HG02943 (cell line): ENCODE data around the gene PCDHB16.
"Not testable (repeated sequence)": the region's sequence is repeated elsewhere in the genome, so short reads cannot be mapped to it uniquely, and the experiment has no call there.

Experiments
- ATAC-seq: cut with Tn5 transposase; IDR thresholded peaks from one replicate; pipeline ENCODE4 v1.9.1; 2021; ENCODE audit warnings: mild to moderate bottlenecking, low read depth, moderate library complexity; ENCODE audit not compliant: unreplicated experiment

The PCDHB16 gene

DNA sequence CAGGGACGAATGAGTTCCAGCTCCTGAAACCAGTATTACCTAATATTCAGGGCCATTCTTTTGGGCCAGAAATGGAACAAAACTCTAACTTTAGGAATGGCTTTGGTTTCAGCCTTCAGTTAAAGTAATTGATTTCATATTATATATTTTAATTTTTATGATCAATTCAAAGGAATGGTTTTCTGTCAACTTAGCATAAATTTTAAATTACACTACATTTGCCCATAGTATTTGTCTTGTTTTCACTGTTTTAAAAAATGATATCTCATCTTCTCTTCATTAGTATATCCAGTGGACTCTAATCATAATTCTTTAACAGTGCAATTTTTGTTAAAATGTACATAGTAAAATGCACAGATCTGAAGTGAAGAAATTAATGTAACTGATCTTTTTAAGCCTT lies 1.9 kb upstream of the PCDHB16 start:
- ATAC-seq, result no peak

DNA sequence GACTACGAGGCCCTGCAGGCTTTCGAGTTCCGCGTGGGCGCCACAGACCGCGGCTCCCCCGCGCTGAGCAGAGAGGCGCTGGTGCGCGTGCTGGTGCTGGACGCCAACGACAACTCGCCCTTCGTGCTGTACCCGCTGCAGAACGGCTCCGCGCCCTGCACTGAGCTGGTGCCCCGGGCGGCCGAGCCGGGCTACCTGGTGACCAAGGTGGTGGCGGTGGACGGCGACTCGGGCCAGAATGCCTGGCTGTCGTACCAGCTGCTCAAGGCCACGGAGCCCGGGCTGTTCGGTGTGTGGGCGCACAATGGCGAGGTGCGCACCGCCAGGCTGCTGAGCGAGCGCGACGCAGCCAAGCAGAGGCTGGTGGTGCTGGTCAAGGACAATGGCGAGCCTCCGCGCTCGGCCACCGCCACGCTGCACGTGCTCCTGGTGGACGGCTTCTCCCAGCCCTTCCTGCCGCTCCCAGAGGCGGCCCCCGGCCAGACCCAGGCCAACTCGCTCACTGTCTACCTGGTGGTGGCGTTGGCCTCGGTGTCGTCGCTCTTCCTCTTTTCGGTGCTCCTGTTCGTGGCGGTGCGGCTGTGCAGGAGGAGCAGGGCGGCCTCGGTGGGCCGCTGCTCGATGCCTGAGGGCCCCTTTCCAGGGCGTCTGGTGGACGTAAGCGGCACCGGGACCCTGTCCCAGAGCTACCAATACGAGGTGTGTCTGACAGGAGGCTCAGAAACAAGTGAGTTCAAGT lies 2.1 kb downstream of the PCDHB16 start:
- not testable (repeated sequence) for ATAC-seq

DNA sequence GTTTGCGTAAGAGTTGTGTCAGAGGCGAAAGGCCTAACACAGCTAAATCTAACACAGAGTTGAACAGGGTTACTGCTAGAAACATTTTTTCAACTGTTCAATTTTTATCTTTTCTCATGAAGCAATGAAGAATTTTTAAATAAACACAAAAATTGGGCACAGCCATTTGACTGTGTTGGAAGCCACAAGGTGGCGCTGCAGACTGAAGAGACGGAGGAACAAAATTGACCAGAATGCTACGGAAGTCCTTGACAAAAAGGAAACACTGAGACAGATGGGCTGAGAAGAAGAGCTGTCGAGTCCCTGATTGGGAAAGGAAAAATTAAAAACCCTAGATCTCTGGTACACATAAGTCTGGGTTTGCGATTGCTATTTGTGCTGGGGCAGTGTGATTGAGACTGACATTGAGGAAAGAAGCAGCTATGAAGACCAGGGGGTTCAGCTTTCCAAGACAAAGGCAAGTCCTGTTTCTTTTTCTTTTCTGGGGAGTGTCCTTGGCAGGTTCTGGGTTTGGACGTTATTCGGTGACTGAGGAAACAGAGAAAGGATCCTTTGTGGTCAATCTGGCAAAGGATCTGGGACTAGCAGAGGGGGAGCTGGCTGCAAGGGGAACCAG lies 4.8 kb downstream of the PCDHB16 start, which contains the start of gene PCDHB9:
PCDHB9 (plus strand) TSS at position 265 of the 616 bp plus-strand sequence; CDS start at position 423, 158 bp downstream.
- ATAC-seq, result no peak

DNA sequence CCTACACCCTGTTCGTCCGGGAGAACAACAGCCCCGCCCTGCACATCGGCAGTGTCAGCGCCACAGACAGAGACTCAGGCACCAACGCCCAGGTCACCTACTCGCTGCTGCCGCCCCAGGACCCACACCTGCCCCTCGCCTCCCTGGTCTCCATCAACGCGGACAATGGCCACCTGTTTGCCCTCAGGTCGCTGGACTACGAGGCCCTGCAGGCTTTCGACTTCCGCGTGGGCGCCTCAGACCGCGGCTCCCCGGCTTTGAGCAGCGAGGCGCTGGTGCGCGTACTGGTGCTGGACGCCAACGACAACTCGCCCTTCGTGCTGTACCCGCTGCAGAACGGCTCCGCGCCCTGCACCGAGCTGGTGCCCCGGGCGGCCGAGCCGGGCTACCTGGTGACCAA lies 6.5 kb downstream of the PCDHB16 start:
- ATAC-seq, result not testable (repeated sequence)

DNA sequence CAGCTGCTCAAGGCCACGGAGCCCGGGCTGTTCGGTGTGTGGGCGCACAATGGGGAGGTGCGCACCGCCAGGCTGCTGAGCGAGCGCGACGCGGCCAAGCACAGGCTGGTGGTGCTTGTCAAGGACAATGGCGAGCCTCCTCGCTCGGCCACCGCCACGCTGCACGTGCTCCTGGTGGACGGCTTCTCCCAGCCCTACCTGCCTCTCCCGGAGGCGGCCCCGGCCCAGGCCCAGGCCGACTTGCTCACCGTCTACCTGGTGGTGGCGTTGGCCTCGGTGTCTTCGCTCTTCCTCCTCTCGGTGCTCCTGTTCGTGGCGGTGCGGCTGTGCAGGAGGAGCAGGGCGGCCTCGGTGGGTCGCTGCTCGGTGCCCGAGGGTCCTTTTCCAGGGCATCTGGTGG lies 6.9 kb downstream of the PCDHB16 start:
- not testable (repeated sequence) for ATAC-seq

DNA sequence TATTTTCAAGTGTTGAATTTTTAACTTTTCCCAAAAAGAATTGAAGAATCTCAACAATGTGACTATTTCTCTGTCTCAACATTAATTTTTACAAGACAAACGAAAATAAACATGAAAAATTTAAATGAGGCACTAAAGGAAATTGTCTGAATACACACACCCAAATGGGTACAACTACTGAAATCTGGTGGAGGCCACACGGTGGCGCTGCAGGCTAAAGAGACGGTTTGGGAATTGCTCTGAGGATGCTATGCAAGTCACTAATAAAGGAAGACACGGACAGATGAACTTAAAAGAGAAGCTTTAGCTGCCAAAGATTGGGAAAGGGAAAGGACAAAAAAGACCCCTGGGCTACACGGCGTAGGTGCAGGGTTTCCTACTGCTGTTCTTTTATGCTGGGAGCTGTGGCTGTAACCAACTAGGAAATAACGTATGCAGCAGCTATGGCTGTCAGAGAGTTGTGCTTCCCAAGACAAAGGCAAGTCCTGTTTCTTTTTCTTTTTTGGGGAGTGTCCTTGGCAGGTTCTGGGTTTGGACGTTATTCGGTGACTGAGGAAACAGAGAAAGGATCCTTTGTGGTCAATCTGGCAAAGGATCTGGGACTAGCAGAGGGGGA lies 10.0 kb downstream of the PCDHB16 start, which contains the start of gene PCDHB10:
PCDHB10 (plus strand) TSS at position 244 of the 616 bp plus-strand sequence; CDS start at position 444, 200 bp downstream.
- no peak for ATAC-seq

DNA sequence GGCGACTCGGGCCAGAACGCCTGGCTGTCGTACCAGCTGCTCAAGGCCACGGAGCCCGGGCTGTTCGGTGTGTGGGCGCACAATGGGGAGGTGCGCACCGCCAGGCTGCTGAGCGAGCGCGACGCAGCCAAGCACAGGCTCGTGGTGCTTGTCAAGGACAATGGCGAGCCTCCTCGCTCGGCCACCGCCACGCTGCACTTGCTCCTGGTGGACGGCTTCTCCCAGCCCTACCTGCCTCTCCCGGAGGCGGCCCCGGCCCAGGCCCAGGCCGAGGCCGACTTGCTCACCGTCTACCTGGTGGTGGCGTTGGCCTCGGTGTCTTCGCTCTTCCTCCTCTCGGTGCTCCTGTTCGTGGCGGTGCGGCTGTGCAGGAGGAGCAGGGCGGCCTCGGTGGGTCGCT lies 12.1 kb downstream of the PCDHB16 start:
- not testable (repeated sequence) for ATAC-seq

DNA sequence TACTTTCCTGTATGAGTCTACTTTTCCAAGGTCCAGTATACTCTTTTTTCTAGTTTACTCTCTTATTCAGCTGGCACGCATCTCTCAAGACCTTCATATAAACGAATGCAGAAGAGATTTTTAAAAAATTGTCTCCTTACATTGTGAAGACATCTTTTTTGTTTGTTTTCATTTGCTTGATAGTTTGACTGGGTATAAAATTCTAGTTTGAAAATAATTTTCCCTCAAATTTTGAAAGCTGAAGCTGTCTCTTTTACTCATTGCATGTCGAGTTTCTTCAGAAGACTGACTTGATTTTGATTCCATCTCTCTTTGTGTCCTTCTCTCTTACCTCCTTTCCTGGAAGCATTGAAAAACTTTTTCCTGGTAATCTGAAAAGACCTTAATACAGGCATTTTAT lies 14.2 kb downstream of the PCDHB16 start:
- no peak for ATAC-seq

DNA sequence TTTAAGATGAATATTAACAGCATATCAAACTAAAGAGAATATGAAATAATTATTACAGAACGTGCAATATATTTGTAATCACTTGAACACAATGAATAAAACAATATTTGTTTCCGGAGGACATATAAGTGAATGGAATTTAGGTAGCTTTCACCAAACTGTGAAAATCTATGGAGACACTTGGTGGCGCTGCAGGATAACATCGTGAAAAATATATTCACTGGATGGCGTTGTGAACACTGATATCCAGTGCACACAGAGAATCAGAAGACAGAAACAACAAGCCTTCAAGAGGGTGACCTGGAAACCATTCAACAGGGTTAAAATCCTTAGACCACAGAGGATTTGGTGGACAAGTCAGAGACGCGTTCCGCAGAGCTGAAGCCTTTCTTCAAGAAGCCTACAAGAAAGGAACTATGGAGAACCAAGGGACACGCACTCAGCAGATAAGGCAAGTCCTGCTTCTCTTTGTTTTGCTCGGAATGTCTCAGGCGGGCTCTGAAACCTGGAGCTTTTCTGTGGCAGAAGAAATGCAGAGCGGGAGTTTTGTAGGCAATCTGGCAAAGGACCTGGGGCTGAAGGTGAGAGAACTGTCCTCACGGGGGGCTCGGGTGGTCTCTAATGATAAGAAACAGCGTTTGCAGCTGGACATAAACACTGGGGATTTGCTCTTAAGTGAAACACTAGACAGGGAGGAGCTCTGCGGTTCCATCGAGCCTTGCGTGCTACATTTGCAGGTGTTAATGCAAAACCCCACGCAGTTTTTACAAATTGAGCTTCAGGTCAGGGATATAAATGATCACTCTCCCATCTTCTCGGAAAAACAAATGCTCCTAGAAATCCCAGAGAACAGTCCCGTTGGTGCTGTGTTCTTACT lies 17.4 kb downstream of the PCDHB16 start, which contains the start of gene PCDHB11:
PCDHB11 (plus strand) TSS at position 269 of the 877 bp plus-strand sequence; CDS start at position 417, 148 bp downstream.
- no peak for ATAC-seq

DNA sequence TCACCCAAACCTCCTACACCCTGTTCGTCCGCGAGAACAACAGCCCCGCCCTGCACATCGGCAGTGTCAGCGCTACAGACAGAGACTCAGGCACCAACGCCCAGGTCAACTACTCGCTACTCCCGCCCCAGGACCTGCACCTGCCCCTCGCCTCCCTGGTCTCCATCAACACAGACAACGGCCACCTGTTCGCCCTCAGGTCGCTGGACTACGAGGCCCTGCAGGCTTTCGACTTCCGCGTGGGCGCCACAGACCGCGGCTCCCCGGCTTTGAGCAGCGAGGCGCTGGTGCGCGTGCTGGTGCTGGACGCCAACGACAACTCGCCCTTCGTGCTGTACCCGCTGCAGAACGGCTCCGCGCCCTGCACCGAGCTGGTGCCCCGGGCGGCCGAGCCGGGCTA lies 18.9 kb downstream of the PCDHB16 start:
- ATAC-seq, result not testable (repeated sequence)

DNA sequence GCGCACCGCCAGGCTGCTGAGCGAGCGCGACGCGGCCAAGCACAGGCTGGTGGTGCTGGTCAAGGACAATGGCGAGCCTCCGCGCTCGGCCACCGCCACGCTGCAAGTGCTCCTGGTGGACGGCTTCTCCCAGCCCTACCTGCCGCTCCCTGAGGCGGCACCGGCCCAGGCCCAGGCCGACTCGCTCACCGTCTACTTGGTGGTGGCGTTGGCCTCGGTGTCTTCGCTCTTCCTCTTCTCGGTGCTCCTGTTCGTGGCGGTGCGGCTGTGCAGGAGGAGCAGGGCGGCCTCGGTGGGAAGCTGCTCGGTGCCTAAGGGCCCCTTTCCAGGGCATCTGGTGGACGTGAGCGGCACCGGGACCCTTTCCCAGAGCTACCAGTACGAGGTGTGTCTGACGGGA lies 19.5 kb downstream of the PCDHB16 start:
- not testable (repeated sequence) for ATAC-seq

DNA sequence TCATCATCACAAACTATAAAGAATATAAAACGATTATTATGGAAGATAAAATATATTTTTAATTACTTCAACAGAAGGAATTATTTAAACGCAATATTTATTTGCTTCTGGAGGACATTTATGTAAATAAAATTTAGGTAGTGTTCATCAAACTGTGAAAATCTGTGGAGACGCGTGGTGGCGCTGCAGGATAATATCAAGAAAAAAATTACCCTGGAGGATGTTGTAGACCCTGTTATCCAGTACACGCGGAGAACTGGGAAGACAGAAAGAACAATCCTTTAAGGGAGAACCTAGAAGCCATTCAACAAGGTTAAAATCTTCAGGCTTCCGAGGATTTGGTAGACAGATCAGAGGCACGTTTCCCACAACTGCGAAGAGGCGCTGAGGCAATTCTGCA lies 26.3 kb downstream of the PCDHB16 start, which contains the start of gene PCDHB12:
PCDHB12 (plus strand) TSS at position 242 of the 400 bp plus-strand sequence. CDS start 189 bp downstream, outside the sequence.
- no peak for ATAC-seq

DNA sequence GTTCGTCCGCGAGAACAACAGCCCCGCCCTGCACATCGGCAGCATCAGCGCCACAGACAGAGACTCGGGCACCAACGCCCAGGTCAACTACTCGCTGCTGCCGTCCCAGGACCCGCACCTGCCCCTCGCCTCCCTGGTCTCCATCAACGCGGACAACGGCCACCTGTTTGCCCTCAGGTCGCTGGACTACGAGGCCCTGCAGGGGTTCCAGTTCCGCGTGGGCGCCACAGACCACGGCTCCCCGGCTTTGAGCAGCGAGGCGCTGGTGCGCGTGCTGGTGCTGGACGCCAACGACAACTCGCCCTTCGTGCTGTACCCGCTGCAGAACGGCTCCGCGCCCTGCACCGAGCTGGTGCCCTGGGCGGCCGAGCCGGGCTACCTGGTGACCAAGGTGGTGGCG lies 28.1 kb downstream of the PCDHB16 start:
- ATAC-seq, result not testable (repeated sequence)

DNA sequence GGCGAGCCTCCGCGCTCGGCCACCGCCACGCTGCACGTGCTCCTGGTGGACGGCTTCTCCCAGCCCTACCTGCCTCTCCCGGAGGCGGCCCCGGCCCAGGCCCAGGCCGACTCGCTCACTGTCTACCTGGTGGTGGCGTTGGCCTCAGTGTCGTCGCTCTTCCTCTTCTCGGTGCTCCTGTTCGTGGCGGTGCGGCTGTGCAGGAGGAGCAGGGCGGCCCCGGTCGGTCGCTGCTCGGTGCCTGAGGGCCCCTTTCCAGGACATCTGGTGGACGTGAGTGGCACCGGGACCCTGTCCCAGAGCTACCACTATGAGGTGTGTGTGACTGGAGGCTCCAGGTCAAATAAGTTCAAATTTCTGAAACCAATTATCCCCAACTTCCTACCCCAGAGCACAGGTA lies 28.7 kb downstream of the PCDHB16 start:
- ATAC-seq, result not testable (repeated sequence)

DNA sequence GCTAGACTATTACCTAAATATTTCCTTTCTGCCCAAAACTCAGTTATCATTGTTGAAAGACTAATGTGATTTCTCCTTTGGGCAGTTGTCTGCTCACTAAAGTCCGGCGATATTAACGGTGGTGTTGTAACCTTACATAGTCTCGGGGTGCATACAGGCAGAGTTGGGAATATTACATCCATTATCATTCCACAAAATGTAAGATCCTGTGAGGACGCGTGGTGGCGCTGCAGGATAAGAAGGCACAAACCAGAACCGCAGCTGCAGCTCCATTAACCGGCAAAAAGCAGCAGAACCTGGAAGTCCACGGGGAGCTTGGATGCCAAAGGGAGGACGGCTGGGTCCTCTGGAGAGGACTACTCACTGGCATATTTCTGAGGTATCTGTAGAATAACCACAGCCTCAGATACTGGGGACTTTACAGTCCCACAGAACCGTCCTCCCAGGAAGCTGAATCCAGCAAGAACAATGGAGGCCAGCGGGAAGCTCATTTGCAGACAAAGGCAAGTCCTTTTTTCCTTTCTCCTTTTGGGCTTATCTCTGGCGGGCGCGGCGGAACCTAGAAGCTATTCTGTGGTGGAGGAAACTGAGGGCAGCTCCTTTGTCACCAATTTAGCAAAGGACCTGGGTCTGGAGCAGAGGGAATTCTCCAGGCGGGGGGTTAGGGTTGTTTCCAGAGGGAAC lies 31.6 kb downstream of the PCDHB16 start, which contains the start of gene PCDHB13:
PCDHB13 (plus strand) TSS at position 264 of the 684 bp plus-strand sequence; CDS start at position 469, 205 bp downstream.
- not testable (repeated sequence) for ATAC-seq

DNA sequence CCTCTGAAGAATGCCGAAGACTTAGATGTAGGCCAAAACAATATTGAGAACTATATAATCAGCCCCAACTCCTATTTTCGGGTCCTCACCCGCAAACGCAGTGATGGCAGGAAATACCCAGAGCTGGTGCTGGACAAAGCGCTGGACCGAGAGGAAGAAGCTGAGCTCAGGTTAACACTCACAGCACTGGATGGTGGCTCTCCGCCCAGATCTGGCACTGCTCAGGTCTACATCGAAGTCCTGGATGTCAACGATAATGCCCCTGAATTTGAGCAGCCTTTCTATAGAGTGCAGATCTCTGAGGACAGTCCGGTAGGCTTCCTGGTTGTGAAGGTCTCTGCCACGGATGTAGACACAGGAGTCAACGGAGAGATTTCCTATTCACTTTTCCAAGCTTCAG lies 32.4 kb downstream of the PCDHB16 start:
- not testable (repeated sequence) for ATAC-seq

DNA sequence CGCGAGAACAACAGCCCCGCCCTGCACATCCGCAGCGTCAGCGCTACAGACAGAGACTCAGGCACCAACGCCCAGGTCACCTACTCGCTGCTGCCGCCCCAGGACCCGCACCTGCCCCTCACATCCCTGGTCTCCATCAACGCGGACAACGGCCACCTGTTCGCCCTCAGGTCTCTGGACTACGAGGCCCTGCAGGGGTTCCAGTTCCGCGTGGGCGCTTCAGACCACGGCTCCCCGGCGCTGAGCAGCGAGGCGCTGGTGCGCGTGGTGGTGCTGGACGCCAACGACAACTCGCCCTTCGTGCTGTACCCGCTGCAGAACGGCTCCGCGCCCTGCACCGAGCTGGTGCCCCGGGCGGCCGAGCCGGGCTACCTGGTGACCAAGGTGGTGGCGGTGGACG lies 33.3 kb downstream of the PCDHB16 start:
- ATAC-seq, result not testable (repeated sequence)

DNA sequence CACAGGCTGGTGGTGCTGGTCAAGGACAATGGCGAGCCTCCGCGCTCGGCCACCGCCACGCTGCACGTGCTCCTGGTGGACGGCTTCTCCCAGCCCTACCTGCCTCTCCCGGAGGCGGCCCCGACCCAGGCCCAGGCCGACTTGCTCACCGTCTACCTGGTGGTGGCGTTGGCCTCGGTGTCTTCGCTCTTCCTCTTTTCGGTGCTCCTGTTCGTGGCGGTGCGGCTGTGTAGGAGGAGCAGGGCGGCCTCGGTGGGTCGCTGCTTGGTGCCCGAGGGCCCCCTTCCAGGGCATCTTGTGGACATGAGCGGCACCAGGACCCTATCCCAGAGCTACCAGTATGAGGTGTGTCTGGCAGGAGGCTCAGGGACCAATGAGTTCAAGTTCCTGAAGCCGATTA lies 33.8 kb downstream of the PCDHB16 start:
- not testable (repeated sequence) for ATAC-seq

DNA sequence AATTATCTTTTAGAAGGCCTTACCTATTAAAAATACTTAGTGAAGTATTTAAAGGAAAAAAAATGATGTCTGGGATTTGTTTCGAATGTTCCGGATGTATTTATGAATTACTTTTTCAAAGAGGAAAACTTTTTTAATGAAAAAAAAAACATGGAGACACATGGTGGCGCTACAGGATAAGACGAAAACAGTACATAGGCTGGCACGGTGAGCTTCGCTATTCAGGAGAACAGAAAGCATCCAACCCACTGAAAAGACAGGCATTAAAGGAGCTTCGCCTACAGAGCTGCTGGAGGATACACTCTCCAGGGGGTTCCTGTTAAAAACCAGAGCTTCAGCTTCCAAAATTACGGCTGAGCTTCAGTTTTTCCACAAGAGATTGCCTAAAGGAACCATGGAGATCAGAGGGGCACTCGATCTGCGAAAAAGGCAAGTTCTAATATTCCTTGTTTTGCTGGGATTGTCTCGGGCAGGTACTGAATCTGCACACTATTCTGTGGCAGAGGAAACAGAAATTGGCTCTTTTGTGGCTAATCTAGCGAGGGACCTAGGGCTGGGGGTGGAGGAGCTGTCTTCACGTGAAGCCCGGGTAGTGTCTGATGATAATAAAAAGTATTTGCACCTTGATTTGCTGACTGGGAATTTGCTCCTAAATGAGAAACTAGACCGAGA lies 41.1 kb downstream of the PCDHB16 start, which contains the start of gene PCDHB14:
PCDHB14 (plus strand) TSS at position 232 of the 672 bp plus-strand sequence; CDS start at position 395, 163 bp downstream.
- no peak for ATAC-seq
